ENCODE data around the gene SIK3. TPM values are rescaled to one million over a fixed set of nuclear protein-coding genes. Genes with fewer than 3 reads are reported as not detected.
"Not testable (repeated sequence)": the region's sequence is repeated elsewhere in the genome, so short reads cannot be mapped to it uniquely, and the experiment has no call there.

The SIK3 gene
- total RNA-seq, 1 donor from 2014 or later = 29.4 TPM

GRCh38 chr11:117143871-117144476 is 45.7 kb upstream of the SIK3 start, which contains the start of gene PAFAH1B2:
Gene PAFAH1B2 (plus strand): TSS chr11:117144287. CDS start chr11:117152448, 8,161 bp downstream.
- no peaks in the 10 kb centered on the region for H3K9me3 Mint-ChIP-seq (ENCODE audit: unreplicated experiment)
- peak; percentile 87 for DNase-seq (ENCODE audit: low spot score)
- peaks cover 24% of the 10 kb centered on the region for H3K4me1 Mint-ChIP-seq (ENCODE audit: unreplicated experiment)
- peak within 1 kb of the TSS; percentile 99 for H3K4me3 Mint-ChIP-seq (ENCODE audit: unreplicated experiment)
- H3K36me3 Mint-ChIP-seq (ENCODE audit: low read depth, unreplicated experiment) = peaks cover 24% of the 10 kb centered on the region
- H3K27ac Mint-ChIP-seq (ENCODE audit: unreplicated experiment) = peak within 1 kb of the TSS; percentile 95
- TF ChIP-seq, protein P1, sequence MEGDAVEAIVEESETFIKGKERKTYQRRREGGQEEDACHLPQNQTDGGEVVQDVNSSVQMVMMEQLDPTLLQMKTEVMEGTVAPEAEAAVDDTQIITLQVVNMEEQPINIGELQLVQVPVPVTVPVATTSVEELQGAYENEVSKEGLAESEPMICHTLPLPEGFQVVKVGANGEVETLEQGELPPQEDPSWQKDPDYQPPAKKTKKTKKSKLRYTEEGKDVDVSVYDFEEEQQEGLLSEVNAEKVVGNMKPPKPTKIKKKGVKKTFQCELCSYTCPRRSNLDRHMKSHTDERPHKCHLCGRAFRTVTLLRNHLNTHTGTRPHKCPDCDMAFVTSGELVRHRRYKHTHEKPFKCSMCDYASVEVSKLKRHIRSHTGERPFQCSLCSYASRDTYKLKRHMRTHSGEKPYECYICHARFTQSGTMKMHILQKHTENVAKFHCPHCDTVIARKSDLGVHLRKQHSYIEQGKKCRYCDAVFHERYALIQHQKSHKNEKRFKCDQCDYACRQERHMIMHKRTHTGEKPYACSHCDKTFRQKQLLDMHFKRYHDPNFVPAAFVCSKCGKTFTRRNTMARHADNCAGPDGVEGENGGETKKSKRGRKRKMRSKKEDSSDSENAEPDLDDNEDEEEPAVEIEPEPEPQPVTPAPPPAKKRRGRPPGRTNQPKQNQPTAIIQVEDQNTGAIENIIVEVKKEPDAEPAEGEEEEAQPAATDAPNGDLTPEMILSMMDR (IDR thresholded peaks at IDR 0.05; ENCODE audit: unreplicated experiment) = no peak
- H3K27me3 Mint-ChIP-seq (ENCODE audit: unreplicated experiment) = peaks cover 13% of the 10 kb centered on the region

- Mint-ChIP-seq H3K4me3 (ENCODE audit: unreplicated experiment) (peak overlapping the region; percentile 99), H3K27ac (ENCODE audit: unreplicated experiment) (peak overlapping the region; percentile 95), H3K4me1 (ENCODE audit: unreplicated experiment) (peaks cover 24% of the 10 kb centered on the region), H3K36me3 (ENCODE audit: low read depth, unreplicated experiment) (peaks cover 24% of the 10 kb centered on the region), H3K9me3 (ENCODE audit: unreplicated experiment) (no peaks in the 10 kb centered on the region), H3K27me3 (ENCODE audit: unreplicated experiment) (peaks cover 13% of the 10 kb centered on the region)
- peak; percentile 9 for DNase-seq (ENCODE audit: low spot score)
- TF ChIP-seq, protein P1 (IDR thresholded peaks at IDR 0.05; ENCODE audit: unreplicated experiment) = no peak
Observed at GRCh38 chr11:117143390-117143789, 45.2 kb upstream of the SIK3 start.

DNA sequence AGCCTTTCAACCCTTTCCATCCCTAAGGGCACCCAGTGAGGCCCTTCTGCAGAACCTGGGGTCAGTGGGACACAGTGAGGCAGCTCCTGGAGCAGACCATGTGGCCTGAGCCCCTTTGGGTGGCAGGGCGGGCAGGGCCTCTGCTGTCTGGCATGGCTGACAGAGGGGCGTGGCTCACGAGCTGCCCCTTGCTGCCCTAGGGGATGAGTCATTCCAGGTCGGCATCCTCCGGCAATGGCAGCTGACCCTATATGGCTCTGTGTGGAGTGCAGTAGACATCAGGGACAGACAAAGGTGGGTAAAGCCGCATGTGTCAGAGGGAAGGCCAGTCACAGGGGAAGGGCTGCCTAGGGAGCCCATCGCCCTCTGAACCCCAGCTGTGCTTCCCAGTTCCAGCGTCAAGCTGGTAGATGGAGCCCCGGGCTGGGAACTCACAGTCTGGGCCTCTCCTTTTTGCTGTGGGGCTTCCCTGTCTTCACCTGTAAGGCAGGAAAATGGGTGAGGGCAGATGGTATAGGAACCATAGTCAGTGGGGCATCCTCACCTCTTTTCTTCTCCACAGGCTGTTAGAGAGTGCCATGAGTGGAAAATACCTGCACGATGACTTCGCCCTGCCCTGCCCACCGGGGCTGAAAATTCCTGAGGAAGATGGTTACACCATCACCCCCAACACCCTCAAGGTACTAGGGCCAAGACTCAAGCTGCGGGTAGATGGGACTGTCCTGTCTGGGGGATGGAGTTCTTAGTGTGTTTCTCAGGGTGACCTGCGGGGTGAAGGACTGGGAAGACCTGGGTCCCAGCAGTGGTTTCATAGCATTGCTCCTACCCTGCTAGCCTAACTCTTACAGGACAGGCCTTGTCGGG is 39.2 kb upstream of the SIK3 start:
- H3K9me3 Mint-ChIP-seq (ENCODE audit: unreplicated experiment); H3K4me1 Mint-ChIP-seq (ENCODE audit: unreplicated experiment); H3K4me3 Mint-ChIP-seq (ENCODE audit: unreplicated experiment); H3K27ac Mint-ChIP-seq (ENCODE audit: unreplicated experiment); H3K27me3 Mint-ChIP-seq (ENCODE audit: unreplicated experiment); H3K36me3 Mint-ChIP-seq (ENCODE audit: low read depth, unreplicated experiment); DNase-seq (ENCODE audit: low spot score): not testable (repeated sequence)

DNA sequence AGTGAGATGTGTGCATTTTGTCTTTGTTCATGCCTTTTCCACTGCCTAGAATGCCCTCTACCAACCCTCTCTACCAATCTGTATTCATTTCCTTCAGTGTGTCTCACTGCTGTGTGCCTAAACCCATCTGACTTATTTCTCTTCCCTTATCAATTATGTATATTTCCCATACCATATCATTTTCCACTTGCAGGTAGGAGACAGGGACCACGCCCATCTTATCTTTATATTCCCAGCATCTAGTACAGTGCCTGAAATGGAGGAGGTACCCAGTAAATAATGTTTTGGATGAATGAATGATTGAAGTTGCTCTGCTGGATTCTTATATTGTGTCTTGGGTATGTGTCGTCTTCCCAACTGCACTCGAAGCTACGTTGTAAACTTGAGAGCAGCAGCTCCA is 36.8 kb upstream of the SIK3 start:
- H3K36me3 Mint-ChIP-seq (ENCODE audit: low read depth, unreplicated experiment); H3K9me3 Mint-ChIP-seq (ENCODE audit: unreplicated experiment); DNase-seq (ENCODE audit: low spot score); H3K27me3 Mint-ChIP-seq (ENCODE audit: unreplicated experiment); H3K27ac Mint-ChIP-seq (ENCODE audit: unreplicated experiment); H3K4me1 Mint-ChIP-seq (ENCODE audit: unreplicated experiment); H3K4me3 Mint-ChIP-seq (ENCODE audit: unreplicated experiment): not testable (repeated sequence)

- no peaks in the 10 kb centered on the region for H3K4me1 Mint-ChIP-seq (ENCODE audit: unreplicated experiment)
- peaks cover 3% of the 10 kb centered on the region for H3K27me3 Mint-ChIP-seq (ENCODE audit: unreplicated experiment)
- H3K4me3 Mint-ChIP-seq (ENCODE audit: unreplicated experiment) = no peak overlapping the region
- TF ChIP-seq, protein P1 (IDR thresholded peaks at IDR 0.05; ENCODE audit: unreplicated experiment) = no peak
- H3K27ac Mint-ChIP-seq (ENCODE audit: unreplicated experiment) = no peak overlapping the region
- DNase-seq (ENCODE audit: low spot score) = no peak
- H3K9me3 Mint-ChIP-seq (ENCODE audit: unreplicated experiment) = no peaks in the 10 kb centered on the region
- no peaks in the 10 kb centered on the region for H3K36me3 Mint-ChIP-seq (ENCODE audit: low read depth, unreplicated experiment)
Observed at GRCh38 chr11:117134431-117134830, 36.2 kb upstream of the SIK3 start.

DNA sequence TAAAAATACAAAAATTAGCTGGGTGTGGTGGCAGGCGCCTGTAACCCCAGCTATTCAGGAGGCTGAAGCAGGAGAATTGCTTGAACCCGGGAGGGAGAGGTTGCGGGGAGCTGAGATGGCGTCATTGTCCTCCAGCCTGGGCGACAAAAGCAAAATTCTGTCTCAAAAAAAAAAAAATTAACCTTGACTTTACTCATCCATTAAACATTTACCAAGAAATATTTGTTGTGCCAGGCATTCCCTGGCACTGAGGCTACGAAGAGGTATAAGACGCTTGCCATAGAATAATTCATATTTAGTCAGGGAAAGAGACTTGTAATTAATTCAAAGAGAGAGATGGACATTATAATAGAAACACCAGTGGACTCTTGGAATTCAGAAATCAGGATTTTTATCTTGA is 32.7 kb upstream of the SIK3 start:
- H3K36me3 Mint-ChIP-seq (ENCODE audit: low read depth, unreplicated experiment) = no peaks in the 10 kb centered on the region
- no peaks in the 10 kb centered on the region for H3K9me3 Mint-ChIP-seq (ENCODE audit: unreplicated experiment)

GRCh38 chr11:117130396-117130795 is 32.2 kb upstream of the SIK3 start:
- not testable (repeated sequence) for DNase-seq (ENCODE audit: low spot score); H3K9me3 Mint-ChIP-seq (ENCODE audit: unreplicated experiment); H3K36me3 Mint-ChIP-seq (ENCODE audit: low read depth, unreplicated experiment); H3K4me1 Mint-ChIP-seq (ENCODE audit: unreplicated experiment); H3K27ac Mint-ChIP-seq (ENCODE audit: unreplicated experiment); H3K4me3 Mint-ChIP-seq (ENCODE audit: unreplicated experiment); H3K27me3 Mint-ChIP-seq (ENCODE audit: unreplicated experiment)

More for the DNA sequence above, 32.7 kb upstream of the SIK3 start:
- no peak for DNase-seq (ENCODE audit: low spot score)
- Mint-ChIP-seq H3K4me1 (ENCODE audit: unreplicated experiment) (no peaks in the 10 kb centered on the region), H3K27ac (ENCODE audit: unreplicated experiment) (no peak overlapping the region), H3K4me3 (ENCODE audit: unreplicated experiment) (no peak overlapping the region), H3K27me3 (ENCODE audit: unreplicated experiment) (peaks cover 2% of the 10 kb centered on the region)
- TF ChIP-seq, protein P1 (IDR thresholded peaks at IDR 0.05; ENCODE audit: unreplicated experiment) = no peak
